HG03064 (cell line): Measurements from ENCODE around the gene DNAJC3.
"Not testable (repeated sequence)": the region's sequence is repeated elsewhere in the genome, so short reads cannot be mapped to it uniquely, and the experiment has no call there.

Source experiments
- ATAC-seq: cut with Tn5 transposase; IDR thresholded peaks from one replicate; pipeline ENCODE4 v1.9.1; 2021; ENCODE audit warnings: low read depth; ENCODE audit not compliant: unreplicated experiment

Gene DNAJC3

GRCh38 chr13:95712846-95713245 is 35.9 kb downstream of the DNAJC3 start:
- not testable (repeated sequence) for ATAC-seq

- ATAC-seq = no peak
Measured at GRCh38 chr13:95713651-95714050, 36.7 kb downstream of the DNAJC3 start.

- ATAC-seq = no peak
Measured at GRCh38 chr13:95714142-95714832, 37.3 kb downstream of the DNAJC3 start.

- no peak for ATAC-seq
Measured at GRCh38 chr13:95716231-95716630, 39.3 kb downstream of the DNAJC3 start.

GRCh38 chr13:95722241-95722640 is 45.3 kb downstream of the DNAJC3 start:
- no peak for ATAC-seq

- ATAC-seq = no peak
Measured at GRCh38 chr13:95723438-95723837, 46.5 kb downstream of the DNAJC3 start.

- no peak for ATAC-seq
Measured at GRCh38 chr13:95724252-95724651, 47.3 kb downstream of the DNAJC3 start.

- no peak for ATAC-seq
Measured at GRCh38 chr13:95726876-95727275, 49.9 kb downstream of the DNAJC3 start.

GRCh38 chr13:95728957-95729356 is 52.0 kb downstream of the DNAJC3 start:
- no peak for ATAC-seq

- ATAC-seq = no peak
Measured at GRCh38 chr13:95734124-95734523, 57.2 kb downstream of the DNAJC3 start.

GRCh38 chr13:95740071-95740978 is 63.4 kb downstream of the DNAJC3 start:
- ATAC-seq = not testable (repeated sequence)

GRCh38 chr13:95740979-95741320 is 64.0 kb downstream of the DNAJC3 start:
- ATAC-seq = no peak

- no peak for ATAC-seq
Measured at GRCh38 chr13:95741584-95742563, 64.9 kb downstream of the DNAJC3 start.

GRCh38 chr13:95743192-95743591 is 66.3 kb downstream of the DNAJC3 start:
- no peak for ATAC-seq

GRCh38 chr13:95745289-95745688 is 68.3 kb downstream of the DNAJC3 start:
- no peak for ATAC-seq

GRCh38 chr13:95745752-95746151 is 68.8 kb downstream of the DNAJC3 start:
- no peak for ATAC-seq

- no peak for ATAC-seq
Measured at GRCh38 chr13:95749545-95749944, 72.6 kb downstream of the DNAJC3 start.

GRCh38 chr13:95752677-95753076 is 75.7 kb downstream of the DNAJC3 start:
- no peak for ATAC-seq

- no peak for ATAC-seq
Measured at GRCh38 chr13:95754069-95754468, 77.1 kb downstream of the DNAJC3 start.

GRCh38 chr13:95756072-95756471 is 79.1 kb downstream of the DNAJC3 start:
- no peak for ATAC-seq

GRCh38 chr13:95762626-95763025 is 85.7 kb downstream of the DNAJC3 start:
- ATAC-seq = not testable (repeated sequence)
